Thoracic aorta (tissue), 2 donors: ENCODE data around the gene HSF2BP. TPM values are rescaled to one million over a fixed set of nuclear protein-coding genes. Genes with fewer than 3 reads are reported as not detected.

Experiments
- ATAC-seq: fragments of 150-250 bp; one replicate; pipeline ENCODE4 v1.8.0; 2017; ENCODE audit warnings: low read depth; ENCODE audit not compliant: insufficient number of reproducible peaks, low FRiP score
- DNase-seq: peaks from one replicate; pipeline ENCODE4 v3.0.0-alpha.2; 2020; ENCODE audit warnings: low spot score
- H3K27ac ChIP-seq, 2 donors: fragments of 200-600 bp; sonication (generic); 1 replicate in 1 of 2; 2 replicates in 1 of 2; pipeline ENCODE4 v1.5.1; 2016; ENCODE audit warnings: mild to moderate bottlenecking in 2 of 2, moderate library complexity in 2 of 2
- H3K27me3 ChIP-seq: fragments of 200-600 bp; sonication (generic); replicated peaks from 2 replicates; pipeline ENCODE4 v1.6.0; 2016; ENCODE audit warnings: mild to moderate bottlenecking; ENCODE audit not compliant: insufficient read depth
- H3K36me3 ChIP-seq: fragments of 200-600 bp; sonication (generic); one replicate; pipeline ENCODE4 v1.5.1; 2016
- H3K4me1 ChIP-seq, 2 donors: fragments of 200-600 bp; sonication (generic); 1 replicate in 1 of 2; 2 replicates in 1 of 2; pipeline versions ENCODE4 v1.5.1 to v1.6.0; 2016; ENCODE audit warnings: low read depth in 2 of 2, mild to moderate bottlenecking in 1 of 2; ENCODE audit not compliant: control insufficient read depth in 1 of 2
- H3K4me3 ChIP-seq: fragments of 200-600 bp; sonication (generic); 2 replicates; pipeline ENCODE4 v1.5.1; 2016; ENCODE audit warnings: mild to moderate bottlenecking
- H3K9me3 ChIP-seq: fragments of 200-600 bp; sonication (generic); 2 replicates; pipeline ENCODE4 v1.5.1; 2016
- total RNA-seq, 2 donors: library from RNA; depleted of rRNA; stranded (reverse); fragments of >200 nt; gene quantifications; one replicate each; pipeline versions ENCODE4 v1.1.0 to v1.2.3, GENCODE V29; 2016
- TF ChIP-seq, protein P1 (sequence below): fragments of 200-600 bp; sonication (generic); IDR thresholded peaks from one replicate; pipeline ENCODE4 v1.5.1; 2019; ENCODE audit warnings: antibody characterized with exemption

Gene HSF2BP
- total RNA-seq, 2 donors from 2014 or later = 0.78 TPM; not detected in 1

DNA sequence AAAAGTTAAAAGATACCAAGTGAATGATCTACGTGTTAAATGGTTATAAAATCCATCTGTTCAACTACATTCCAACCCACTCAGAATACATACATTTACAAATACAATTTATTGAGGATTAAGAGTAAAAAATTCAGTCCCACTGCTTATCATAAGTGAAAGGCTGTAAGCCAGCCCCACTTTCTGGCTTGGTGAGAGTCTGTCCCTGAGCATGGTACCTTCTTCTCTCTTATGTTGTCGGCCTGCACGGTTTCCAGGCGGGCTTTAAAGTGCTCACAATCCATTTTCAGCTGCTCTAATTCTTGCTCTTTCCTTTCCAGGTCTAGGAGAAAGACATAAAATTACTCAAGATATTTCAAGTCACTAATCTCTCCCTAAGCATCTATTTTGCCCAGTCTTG is 15.2 kb downstream of the HSF2BP start:
- no peaks in the 10 kb centered on the region for H3K27me3 ChIP-seq
- no peak overlapping the region for H3K27ac ChIP-seq
- ATAC-seq (no peak), DNase-seq (no peak)
- H3K36me3 ChIP-seq = no peaks in the 10 kb centered on the region
- H3K4me1 ChIP-seq = peaks cover 0 to 9% of the 10 kb centered on the region in 2 donors
- no peaks in the 10 kb centered on the region for H3K9me3 ChIP-seq
- TF ChIP-seq, protein P1, sequence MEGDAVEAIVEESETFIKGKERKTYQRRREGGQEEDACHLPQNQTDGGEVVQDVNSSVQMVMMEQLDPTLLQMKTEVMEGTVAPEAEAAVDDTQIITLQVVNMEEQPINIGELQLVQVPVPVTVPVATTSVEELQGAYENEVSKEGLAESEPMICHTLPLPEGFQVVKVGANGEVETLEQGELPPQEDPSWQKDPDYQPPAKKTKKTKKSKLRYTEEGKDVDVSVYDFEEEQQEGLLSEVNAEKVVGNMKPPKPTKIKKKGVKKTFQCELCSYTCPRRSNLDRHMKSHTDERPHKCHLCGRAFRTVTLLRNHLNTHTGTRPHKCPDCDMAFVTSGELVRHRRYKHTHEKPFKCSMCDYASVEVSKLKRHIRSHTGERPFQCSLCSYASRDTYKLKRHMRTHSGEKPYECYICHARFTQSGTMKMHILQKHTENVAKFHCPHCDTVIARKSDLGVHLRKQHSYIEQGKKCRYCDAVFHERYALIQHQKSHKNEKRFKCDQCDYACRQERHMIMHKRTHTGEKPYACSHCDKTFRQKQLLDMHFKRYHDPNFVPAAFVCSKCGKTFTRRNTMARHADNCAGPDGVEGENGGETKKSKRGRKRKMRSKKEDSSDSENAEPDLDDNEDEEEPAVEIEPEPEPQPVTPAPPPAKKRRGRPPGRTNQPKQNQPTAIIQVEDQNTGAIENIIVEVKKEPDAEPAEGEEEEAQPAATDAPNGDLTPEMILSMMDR = no peak
- no peak overlapping the region for H3K4me3 ChIP-seq

DNA sequence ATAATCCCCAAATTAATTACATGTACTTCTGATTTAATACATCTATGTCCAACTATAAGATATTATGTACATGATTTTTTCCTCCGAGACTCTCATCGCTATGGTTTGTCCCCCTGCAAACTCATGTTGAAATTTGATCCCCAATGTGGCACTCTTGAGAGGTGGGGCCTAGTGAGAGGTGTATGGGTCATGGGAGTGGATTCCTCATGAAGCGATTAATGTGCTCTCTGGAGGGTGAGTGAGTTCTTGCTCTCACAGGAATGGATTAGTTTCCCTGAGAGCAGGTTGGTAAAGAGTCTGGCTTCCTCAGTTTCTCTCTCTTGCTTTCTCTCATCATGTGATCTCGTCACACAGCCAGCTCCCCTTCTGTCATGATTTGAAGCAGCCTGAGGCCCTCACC is 16.1 kb downstream of the HSF2BP start:
- ATAC-seq = no peak
- H3K27me3 ChIP-seq = no peaks in the 10 kb centered on the region
- H3K9me3 ChIP-seq = no peaks in the 10 kb centered on the region
- no peak overlapping the region for H3K4me3 ChIP-seq
- no peaks in the 10 kb centered on the region for H3K36me3 ChIP-seq
- TF ChIP-seq, protein P1 = no peak
- H3K27ac ChIP-seq = no peak overlapping the region
- H3K4me1 ChIP-seq = peaks cover 0 to 9% of the 10 kb centered on the region in 2 donors
- no peak for DNase-seq

DNA sequence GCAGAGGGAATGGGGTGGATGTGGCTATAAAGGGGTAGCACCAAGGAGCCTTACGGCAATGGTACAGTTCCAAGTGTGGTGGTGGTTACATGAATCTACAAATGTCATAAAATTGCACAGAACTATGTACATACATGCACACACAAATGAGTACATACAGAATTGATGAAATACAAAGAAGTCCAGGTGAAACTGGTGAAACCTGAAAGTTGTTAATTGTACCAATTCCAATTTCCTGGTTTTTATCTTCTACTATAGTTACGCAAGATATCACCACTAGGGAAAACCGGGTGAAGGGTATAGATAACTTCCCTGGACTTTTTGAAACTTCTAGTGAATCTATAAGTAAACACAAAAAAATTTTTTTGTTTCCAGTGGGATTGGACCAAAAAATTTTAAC is 18.9 kb downstream of the HSF2BP start:
- TF ChIP-seq, protein P1 = no peak
- no peak for DNase-seq
- Histone ChIP-seq H3K4me1 (no peaks in the 10 kb centered on the region), H3K9me3 (no peaks in the 10 kb centered on the region), H3K27ac (no peak overlapping the region), H3K27me3 (no peaks in the 10 kb centered on the region), H3K36me3 (no peaks in the 10 kb centered on the region), H3K4me3 (no peak overlapping the region)
- no peak for ATAC-seq

DNA sequence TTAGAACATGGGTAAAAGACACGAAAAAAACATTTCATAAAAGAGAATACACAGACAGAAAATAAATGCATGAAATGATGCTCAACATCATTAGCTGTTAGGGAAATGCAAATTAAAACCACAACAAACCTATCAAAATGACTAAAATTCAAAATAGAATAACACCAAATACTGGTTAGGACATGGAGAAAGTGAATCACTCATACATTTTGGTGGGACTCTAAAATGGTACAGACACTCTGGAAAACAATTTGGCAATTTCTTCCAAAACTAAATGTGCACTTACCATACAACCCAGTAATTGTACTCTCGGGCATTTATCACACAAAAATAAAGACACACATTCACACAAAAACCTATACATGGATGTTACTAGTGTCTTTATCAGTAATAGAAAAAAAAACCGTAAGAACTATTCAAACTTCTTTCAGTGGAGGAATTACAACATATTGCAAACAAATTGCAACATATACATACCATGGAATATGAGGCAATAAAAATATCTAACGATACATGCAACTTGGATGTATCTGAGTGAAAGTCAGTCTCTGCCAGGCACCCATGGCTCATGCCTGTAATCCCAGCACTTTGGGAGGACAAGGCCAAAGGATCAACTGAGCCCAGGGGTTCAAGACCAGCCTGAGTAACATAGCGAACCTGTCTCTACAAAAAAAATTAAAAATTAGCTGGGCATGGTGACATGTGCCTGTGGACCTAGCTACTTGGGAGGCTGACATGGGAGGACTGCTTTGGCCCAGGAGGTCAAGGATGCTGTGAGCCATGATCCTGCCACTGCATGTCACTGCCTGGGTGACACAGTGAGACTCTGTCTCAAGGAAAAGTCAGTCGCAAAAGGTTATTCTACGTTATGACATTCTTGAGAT is 19.6 kb downstream of the HSF2BP start:
- Histone ChIP-seq H3K27me3 (no peaks in the 10 kb centered on the region), H3K4me3 (no peak overlapping the region), H3K4me1 (no peaks in the 10 kb centered on the region), H3K27ac (no peak overlapping the region), H3K36me3 (no peaks in the 10 kb centered on the region), H3K9me3 (no peaks in the 10 kb centered on the region)
- no peak for DNase-seq
- ATAC-seq = no peak
- TF ChIP-seq, protein P1 = no peak

DNA sequence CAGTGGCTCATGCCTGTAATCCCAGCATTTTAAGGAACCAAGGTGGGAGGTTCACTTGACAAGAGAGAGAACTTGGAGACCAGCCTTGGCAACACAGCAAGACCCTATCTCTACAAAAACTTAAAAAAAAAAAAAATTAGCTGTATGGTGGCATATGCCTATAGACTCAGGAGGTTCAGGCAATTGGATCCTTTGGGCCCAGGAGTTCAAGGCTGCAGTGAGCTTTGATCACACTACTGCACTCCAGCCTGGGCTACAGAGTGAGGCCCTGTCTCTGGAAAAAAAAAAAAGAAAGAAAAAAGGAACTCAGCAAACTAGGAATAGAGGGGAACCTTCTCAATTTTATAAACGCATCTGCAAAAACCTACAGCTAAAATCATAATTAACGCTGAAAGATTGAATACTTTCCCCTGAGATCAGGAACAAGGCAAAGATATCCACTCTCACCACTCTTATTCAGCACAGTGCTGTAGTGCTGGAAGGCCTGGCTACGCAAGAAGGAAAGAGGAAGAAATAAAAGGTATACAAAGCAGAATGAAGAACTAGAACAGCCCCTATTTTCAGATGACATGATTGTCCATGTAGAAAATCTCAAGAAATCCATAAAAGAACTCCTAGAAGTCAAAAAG is 21.6 kb downstream of the HSF2BP start:
- no peak overlapping the region for H3K27ac ChIP-seq
- no peak for DNase-seq
- no peak for ATAC-seq

More for the DNA sequence above, 21.6 kb downstream of the HSF2BP start:
- Histone ChIP-seq H3K4me1 (no peaks in the 10 kb centered on the region), H3K27me3 (no peaks in the 10 kb centered on the region), H3K36me3 (no peaks in the 10 kb centered on the region), H3K9me3 (no peaks in the 10 kb centered on the region), H3K4me3 (no peak overlapping the region)
- TF ChIP-seq, protein P1 = no peak
